Measurements from ENCODE around the gene DCXR.

DNA sequence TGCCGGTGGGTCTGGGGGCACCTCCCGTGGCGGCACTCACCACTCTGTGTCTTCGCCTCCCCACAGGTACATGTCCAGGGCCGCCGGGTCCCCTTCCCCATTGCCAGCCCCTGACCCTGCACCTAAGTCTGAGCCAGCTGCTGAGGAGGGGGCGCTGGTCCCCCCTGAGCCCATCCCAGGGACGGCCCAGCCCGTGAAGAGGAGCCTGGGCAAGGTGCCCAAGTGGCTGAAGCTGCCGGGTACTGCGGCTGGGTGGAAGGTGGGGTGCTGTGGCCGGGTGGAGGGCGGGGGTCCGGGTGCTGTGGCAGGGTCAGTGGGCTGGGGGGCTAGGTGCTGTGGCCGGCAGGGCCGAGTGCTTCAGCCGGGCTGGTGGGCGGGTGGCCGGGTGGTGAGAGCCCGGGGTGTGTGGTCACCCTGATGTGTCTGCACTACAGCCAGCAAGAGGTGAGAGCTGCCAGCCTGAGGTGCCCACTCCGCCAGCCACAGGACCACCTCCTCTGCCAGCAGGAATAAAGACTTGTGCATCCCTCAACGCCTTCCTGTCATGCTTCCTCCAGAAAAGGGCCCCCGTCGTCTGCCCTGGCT, 20.5 kb downstream of the DCXR start:
- no peak for TF ChIP-seq POLR2A (IDR thresholded peaks at IDR 0.05; ENCODE audit: low read depth, low read length)
- TF ChIP-seq, protein P1, sequence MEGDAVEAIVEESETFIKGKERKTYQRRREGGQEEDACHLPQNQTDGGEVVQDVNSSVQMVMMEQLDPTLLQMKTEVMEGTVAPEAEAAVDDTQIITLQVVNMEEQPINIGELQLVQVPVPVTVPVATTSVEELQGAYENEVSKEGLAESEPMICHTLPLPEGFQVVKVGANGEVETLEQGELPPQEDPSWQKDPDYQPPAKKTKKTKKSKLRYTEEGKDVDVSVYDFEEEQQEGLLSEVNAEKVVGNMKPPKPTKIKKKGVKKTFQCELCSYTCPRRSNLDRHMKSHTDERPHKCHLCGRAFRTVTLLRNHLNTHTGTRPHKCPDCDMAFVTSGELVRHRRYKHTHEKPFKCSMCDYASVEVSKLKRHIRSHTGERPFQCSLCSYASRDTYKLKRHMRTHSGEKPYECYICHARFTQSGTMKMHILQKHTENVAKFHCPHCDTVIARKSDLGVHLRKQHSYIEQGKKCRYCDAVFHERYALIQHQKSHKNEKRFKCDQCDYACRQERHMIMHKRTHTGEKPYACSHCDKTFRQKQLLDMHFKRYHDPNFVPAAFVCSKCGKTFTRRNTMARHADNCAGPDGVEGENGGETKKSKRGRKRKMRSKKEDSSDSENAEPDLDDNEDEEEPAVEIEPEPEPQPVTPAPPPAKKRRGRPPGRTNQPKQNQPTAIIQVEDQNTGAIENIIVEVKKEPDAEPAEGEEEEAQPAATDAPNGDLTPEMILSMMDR (conservative IDR thresholded peaks at IDR 0.05; ENCODE audit: low read depth, low read length) = no peak
- TF ChIP-seq, protein P2, sequence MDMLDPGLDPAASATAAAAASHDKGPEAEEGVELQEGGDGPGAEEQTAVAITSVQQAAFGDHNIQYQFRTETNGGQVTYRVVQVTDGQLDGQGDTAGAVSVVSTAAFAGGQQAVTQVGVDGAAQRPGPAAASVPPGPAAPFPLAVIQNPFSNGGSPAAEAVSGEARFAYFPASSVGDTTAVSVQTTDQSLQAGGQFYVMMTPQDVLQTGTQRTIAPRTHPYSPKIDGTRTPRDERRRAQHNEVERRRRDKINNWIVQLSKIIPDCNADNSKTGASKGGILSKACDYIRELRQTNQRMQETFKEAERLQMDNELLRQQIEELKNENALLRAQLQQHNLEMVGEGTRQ (IDR thresholded peaks at IDR 0.05; ENCODE audit: low read depth, low read length) = no peak
- TF ChIP-seq, protein P3, sequence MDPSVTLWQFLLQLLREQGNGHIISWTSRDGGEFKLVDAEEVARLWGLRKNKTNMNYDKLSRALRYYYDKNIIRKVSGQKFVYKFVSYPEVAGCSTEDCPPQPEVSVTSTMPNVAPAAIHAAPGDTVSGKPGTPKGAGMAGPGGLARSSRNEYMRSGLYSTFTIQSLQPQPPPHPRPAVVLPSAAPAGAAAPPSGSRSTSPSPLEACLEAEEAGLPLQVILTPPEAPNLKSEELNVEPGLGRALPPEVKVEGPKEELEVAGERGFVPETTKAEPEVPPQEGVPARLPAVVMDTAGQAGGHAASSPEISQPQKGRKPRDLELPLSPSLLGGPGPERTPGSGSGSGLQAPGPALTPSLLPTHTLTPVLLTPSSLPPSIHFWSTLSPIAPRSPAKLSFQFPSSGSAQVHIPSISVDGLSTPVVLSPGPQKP (IDR thresholded peaks at IDR 0.05; ENCODE audit: borderline replicate concordance, low read depth, low read length) = no peak

Measured in IMR-90 (cell line).